Karpas-422 (cell line): ENCODE measurements around the gene TK1. TPM values are rescaled to one million over a fixed set of nuclear protein-coding genes. Genes with fewer than 3 reads are reported as not detected.

Experiments
- DNase-seq: peaks from one replicate; pipeline ENCODE4 v3.0.0-alpha.2; 2015
- H2AFZ ChIP-seq: fragments of 200-600 bp; sonication (generic); 2 replicates; pipeline ENCODE4 v1.6.1; 2014; ENCODE audit warnings: antibody characterized with exemption, low read length, mixed read lengths
- H3K27ac ChIP-seq: fragments of 200-600 bp; sonication (generic); 2 replicates; pipeline ENCODE4 v1.5.1; 2014; ENCODE audit warnings: mild to moderate bottlenecking, low read length, moderate library complexity
- H3K27me3 ChIP-seq: fragments of 200-600 bp; sonication (generic); 2 replicates; pipeline ENCODE4 v1.6.1; 2014; ENCODE audit warnings: low read length, mixed read lengths
- H3K36me3 ChIP-seq: fragments of 200-600 bp; sonication (generic); 2 replicates; pipeline ENCODE4 v1.6.1; 2014; ENCODE audit warnings: low read length, mixed read lengths; ENCODE audit not compliant: insufficient read depth
- H3K4me1 ChIP-seq: fragments of 200-600 bp; sonication (generic); 2 replicates; pipeline ENCODE4 v1.6.1; 2014; ENCODE audit warnings: mild to moderate bottlenecking, low read length, mixed read lengths
- H3K4me2 ChIP-seq: fragments of 200-600 bp; sonication (generic); 2 replicates; pipeline ENCODE4 v1.6.1; 2014; ENCODE audit warnings: low read length, low read depth, mild to moderate bottlenecking; ENCODE audit not compliant: poor library complexity, severe bottlenecking
- H3K4me3 ChIP-seq: fragments of 200-600 bp; sonication (generic); 2 replicates; pipeline ENCODE4 v1.5.1; 2014; ENCODE audit warnings: mild to moderate bottlenecking, antibody characterized with exemption, low read length, mixed read lengths
- H3K79me2 ChIP-seq: fragments of 200-600 bp; sonication (generic); 2 replicates; pipeline ENCODE4 v1.6.1; 2014; ENCODE audit warnings: mild to moderate bottlenecking, low read length, mixed read lengths
- H3K9ac ChIP-seq: fragments of 200-600 bp; sonication (generic); 2 replicates; pipeline ENCODE4 v1.6.0; 2014; ENCODE audit warnings: low read length
- H3K9me2 ChIP-seq: fragments of 200-600 bp; sonication (generic), shearing (Covaris generic); replicated peaks from 2 replicates; pipeline ENCODE4 v1.6.0; 2014; ENCODE audit warnings: mild to moderate bottlenecking, low read length, moderate library complexity; ENCODE audit not compliant: insufficient read depth
- H3K9me3 ChIP-seq: fragments of 300-700, 200-600 bp; sonication (generic); 2 replicates; pipeline ENCODE4 v1.6.1; 2014; ENCODE audit warnings: low read length, mixed read lengths
- H4K20me1 ChIP-seq: fragments of 200-600 bp; sonication (generic); 2 replicates; pipeline ENCODE4 v1.6.1; 2014; ENCODE audit warnings: mild to moderate bottlenecking, antibody characterized with exemption, low read length, low read depth; ENCODE audit not compliant: insufficient read depth
- total RNA-seq: library from RNA; depleted of rRNA; stranded (reverse); fragments of >200 nt; shearing (Covaris generic); gene quantifications from 2 replicates; pipeline ENCODE4 v1.2.3, GENCODE V29; 2014; ENCODE audit warnings: low replicate concordance

TK1 gene
- total RNA-seq, 1 experiment from 2014 or later, result 22.7 TPM

- Histone ChIP-seq H3K4me1 (peaks cover 29% of the 10 kb centered on the region), H3K9me2 (no peaks in the 10 kb centered on the region), H3K9me3 (no peaks in the 10 kb centered on the region), H3K4me3 (no peak overlapping the region), H3K27ac (no peak overlapping the region; the same call in 1 of the 2 replicates), H3K4me2 (no peak overlapping the region), H3K79me2 (0 out of 2 replicates have a peak, but pooled peaks cover under 1% of the 10 kb centered on the region), H2AFZ (no peak overlapping the region), H3K36me3 (peaks cover 30% of the 10 kb centered on the region), H3K9ac (no peak overlapping the region), H3K27me3 (no peaks in the 10 kb centered on the region), H4K20me1 (peaks cover 15% of the 10 kb centered on the region)
- DNase-seq, result peak; percentile 52
These were observed 48.4 kb downstream of the TK1 start for GRCh38 chr17:78138204-78139060.

GRCh38 chr17:78137392-78138203 lies 49.3 kb downstream of the TK1 start:
- Histone ChIP-seq H3K36me3 (peaks cover 31% of the 10 kb centered on the region), H3K9ac (peak overlapping the region; percentile 24)

GRCh38 chr17:78135858-78136500 lies 50.9 kb downstream of the TK1 start:
- no peaks in the 10 kb centered on the region for H3K27me3 ChIP-seq
- H3K27ac ChIP-seq, result no peak overlapping the region
- no peak overlapping the region for H3K9ac ChIP-seq
- H4K20me1 ChIP-seq, result no peaks in the 10 kb centered on the region
- H3K4me2 ChIP-seq, result no peak overlapping the region
- H3K9me2 ChIP-seq, result no peaks in the 10 kb centered on the region
- H2AFZ ChIP-seq, result no peak overlapping the region
- peaks cover 22% of the 10 kb centered on the region for H3K36me3 ChIP-seq
- no peaks in the 10 kb centered on the region for H3K9me3 ChIP-seq
- H3K4me3 ChIP-seq, result no peak overlapping the region
- no peak for DNase-seq
- H3K4me1 ChIP-seq, result peaks cover 46% of the 10 kb centered on the region
- peaks cover 16% of the 10 kb centered on the region for H3K79me2 ChIP-seq

More at GRCh38 chr17:78137392-78138203, 49.3 kb downstream of the TK1 start:
- Histone ChIP-seq H3K9me2 (no peaks in the 10 kb centered on the region), H4K20me1 (peaks cover 13% of the 10 kb centered on the region), H3K27me3 (no peaks in the 10 kb centered on the region), H3K4me2 (peak overlapping the region; percentile 19), H3K27ac (peak overlapping the region; percentile 58), H3K4me1 (peaks cover 38% of the 10 kb centered on the region), H3K79me2 (peaks cover 4% of the 10 kb centered on the region; the same call in 1 of the 2 replicates), H3K9me3 (no peaks in the 10 kb centered on the region), H2AFZ (no peak overlapping the region), H3K4me3 (no peak overlapping the region)
- DNase-seq, result peak; percentile 84

GRCh38 chr17:78134899-78135385 lies 51.9 kb downstream of the TK1 start:
- Histone ChIP-seq H4K20me1 (no peaks in the 10 kb centered on the region), H3K36me3 (peaks cover 22% of the 10 kb centered on the region), H3K9ac (no peak overlapping the region), H2AFZ (no peak overlapping the region), H3K4me1 (peaks cover 56% of the 10 kb centered on the region), H3K4me2 (no peak overlapping the region), H3K79me2 (peaks cover 19% of the 10 kb centered on the region), H3K27me3 (no peaks in the 10 kb centered on the region), H3K9me3 (no peaks in the 10 kb centered on the region), H3K27ac (no peak overlapping the region), H3K4me3 (no peak overlapping the region), H3K9me2 (no peaks in the 10 kb centered on the region)
- DNase-seq, result no peak

GRCh38 chr17:78133971-78134898 lies 52.6 kb downstream of the TK1 start:
- Histone ChIP-seq H3K4me1 (peaks cover 63% of the 10 kb centered on the region), H2AFZ (no peak overlapping the region), H3K9me2 (no peaks in the 10 kb centered on the region), H4K20me1 (no peaks in the 10 kb centered on the region), H3K4me3 (peak overlapping the region; percentile 88; the same call in 1 of the 2 replicates), H3K36me3 (peaks cover 22% of the 10 kb centered on the region), H3K27me3 (no peaks in the 10 kb centered on the region), H3K9me3 (no peaks in the 10 kb centered on the region), H3K4me2 (peak overlapping the region; percentile 98), H3K27ac (peak overlapping the region; percentile 94), H3K9ac (peak overlapping the region; percentile 95; the same call in 1 of the 2 replicates), H3K79me2 (peaks cover 19% of the 10 kb centered on the region)
- peak; percentile 87 for DNase-seq

GRCh38 chr17:78133179-78133951 lies 53.5 kb downstream of the TK1 start:
- no peaks in the 10 kb centered on the region for H3K9me2 ChIP-seq
- peak overlapping the region; percentile 98 for H3K4me2 ChIP-seq
- no peak overlapping the region for H2AFZ ChIP-seq
- H4K20me1 ChIP-seq, result no peaks in the 10 kb centered on the region
- H3K79me2 ChIP-seq, result peaks cover 19% of the 10 kb centered on the region
- peak overlapping the region; percentile 88; the same call in 1 of the 2 replicates for H3K4me3 ChIP-seq
- DNase-seq, result no peak
- H3K27me3 ChIP-seq, result no peaks in the 10 kb centered on the region
- peak overlapping the region; percentile 95 for H3K9ac ChIP-seq
- H3K9me3 ChIP-seq, result no peaks in the 10 kb centered on the region
- H3K27ac ChIP-seq, result peak overlapping the region; percentile 94
- peaks cover 22% of the 10 kb centered on the region for H3K36me3 ChIP-seq
- H3K4me1 ChIP-seq, result peaks cover 69% of the 10 kb centered on the region

- H3K27me3 ChIP-seq, result no peaks in the 10 kb centered on the region
- H3K4me2 ChIP-seq, result peak overlapping the region; percentile 98
- H3K4me1 ChIP-seq, result peaks cover 69% of the 10 kb centered on the region
- no peaks in the 10 kb centered on the region for H3K9me3 ChIP-seq
- no peaks in the 10 kb centered on the region for H3K9me2 ChIP-seq
- H3K4me3 ChIP-seq, result peak overlapping the region; percentile 88
- H2AFZ ChIP-seq, result no peak overlapping the region
- peaks cover 20% of the 10 kb centered on the region for H3K79me2 ChIP-seq
- peak overlapping the region; percentile 94 for H3K27ac ChIP-seq
- H4K20me1 ChIP-seq, result no peaks in the 10 kb centered on the region
- H3K36me3 ChIP-seq, result peaks cover 22% of the 10 kb centered on the region
- DNase-seq, result no peak
- peak overlapping the region; percentile 95 for H3K9ac ChIP-seq
These were observed 54.1 kb downstream of the TK1 start for GRCh38 chr17:78132767-78133178.
